Neural progenitor cell (in vitro differentiated cells): ENCODE results near the gene DCAF5. TPM values are rescaled to one million over a fixed set of nuclear protein-coding genes. Genes with fewer than 3 reads are reported as not detected.

ENCODE experiments used
- DNase-seq: peaks from one replicate; pipeline ENCODE4 v3.0.0-alpha.2; 2016; ENCODE audit warnings: low spot score
- H2AFZ ChIP-seq: fragments of 200-600 bp; sonication (generic); replicated peaks from 2 replicates; pipeline ENCODE4 v1.6.1; 2016; ENCODE audit warnings: antibody characterized with exemption
- H3F3A ChIP-seq: fragments of 200-600 bp; sonication (generic); 2 replicates; pipeline ENCODE4 v1.6.1; 2016; ENCODE audit warnings: antibody characterized with exemption, low read depth
- H3K27ac ChIP-seq: fragments of 200-600 bp; sonication (generic); 2 replicates; pipeline ENCODE4 v1.5.1; 2016; ENCODE audit warnings: mild to moderate bottlenecking
- H3K27me3 ChIP-seq: fragments of 200-600 bp; sonication (generic); 2 replicates; pipeline ENCODE4 v1.6.1; 2016; ENCODE audit warnings: mild to moderate bottlenecking, moderate library complexity
- H3K36me3 ChIP-seq: fragments of 200-600 bp; sonication (generic); 2 replicates; pipeline ENCODE4 v1.5.1; 2016
- H3K4me1 ChIP-seq: fragments of 200-600 bp; sonication (generic); 2 replicates; pipeline ENCODE4 v1.6.1; 2016; ENCODE audit warnings: mixed run types
- H3K4me2 ChIP-seq: fragments of 200-600 bp; sonication (generic); 2 replicates; pipeline ENCODE4 v1.6.1; 2016
- H3K4me3 ChIP-seq: fragments of 200-600 bp; sonication (generic); 2 replicates; pipeline ENCODE4 v1.5.1; 2016
- H3K79me2 ChIP-seq: fragments of 200-600 bp; sonication (generic); 2 replicates; pipeline ENCODE4 v1.6.1; 2016; ENCODE audit warnings: low read depth
- H3K9ac ChIP-seq: fragments of 200-600 bp; sonication (generic); 2 replicates; pipeline ENCODE4 v1.6.1; 2016
- H3K9me3 ChIP-seq: fragments of 200-600 bp; sonication (generic); 2 replicates; pipeline ENCODE4 v1.5.1; 2016; ENCODE audit warnings: low read depth
- H4K20me1 ChIP-seq: fragments of 200-600 bp; sonication (generic); 2 replicates; pipeline ENCODE4 v1.6.1; 2016; ENCODE audit warnings: low read depth
- H3K27ac Mint-ChIP-seq: 3 replicates; pipeline ENCODE4 v1.8.0; 2021; ENCODE audit warnings: mixed read lengths
- H3K27me3 Mint-ChIP-seq: 2 replicates; pipeline ENCODE4 v1.8.0; 2022; ENCODE audit warnings: low read depth, mild to moderate bottlenecking, inconsistent platforms, moderate library complexity, mixed read lengths; ENCODE audit not compliant: insufficient read depth
- H3K36me3 Mint-ChIP-seq: 3 replicates; pipeline ENCODE4 v1.8.0; 2021; ENCODE audit warnings: mixed read lengths
- H3K4me1 Mint-ChIP-seq: 3 replicates; pipeline ENCODE4 v1.8.0; 2021; ENCODE audit warnings: mixed read lengths
- H3K4me3 Mint-ChIP-seq: 3 replicates; pipeline ENCODE4 v1.8.0; 2021; ENCODE audit warnings: mild to moderate bottlenecking, moderate library complexity, mixed read lengths
- H3K9me3 Mint-ChIP-seq: 3 replicates; pipeline ENCODE4 v1.8.0; 2020; ENCODE audit warnings: mixed read lengths
- CTCF ChIP-seq: fragments of 200-600 bp; sonication (generic); IDR thresholded peaks from 2 replicates; pipeline ENCODE4 v1.5.1; 2017; ENCODE audit warnings: antibody characterized with exemption, mild to moderate bottlenecking
- EZH2 ChIP-seq: fragments of 200-600 bp; sonication (generic); IDR thresholded peaks from 2 replicates; pipeline ENCODE4 v1.6.1; 2017; ENCODE audit warnings: antibody characterized with exemption, mild to moderate bottlenecking, moderate library complexity
- EZH2phosphoT487 ChIP-seq: fragments of 200-600 bp; sonication (generic); IDR thresholded peaks from 2 replicates; pipeline ENCODE4 v1.6.1; 2017; ENCODE audit warnings: antibody characterized with exemption
- total RNA-seq: library from RNA; depleted of rRNA; stranded (reverse); fragments of >200 nt; gene quantifications from 2 replicates; pipeline ENCODE4 v1.2.3, GENCODE V29; 2015; ENCODE audit warnings: low replicate concordance

Gene DCAF5
- total RNA-seq, 1 donor from 2014 or later, result 22.4 TPM

GRCh38 chr14:69049675-69050074 lies 103.2 kb downstream of the DCAF5 start:
- Histone ChIP-seq H3F3A (peaks cover 20% of the 10 kb centered on the region), H3K4me1 (peaks cover 29% of the 10 kb centered on the region), H3K27me3 (no peaks in the 10 kb centered on the region), H3K79me2 (no peaks in the 10 kb centered on the region), H4K20me1 (peaks cover 28% of the 10 kb centered on the region), H3K4me2 (no peak overlapping the region), H3K27ac (no peak overlapping the region), H3K9me3 (no peaks in the 10 kb centered on the region), H2AFZ (no peak overlapping the region), H3K36me3 (no peaks in the 10 kb centered on the region), H3K4me3 (no peak overlapping the region), H3K9ac (no peak overlapping the region)
- peaks cover 13% of the 10 kb centered on the region for H3K36me3 Mint-ChIP-seq
- peaks cover 3% of the 10 kb centered on the region for H3K27me3 Mint-ChIP-seq
- H3K27ac Mint-ChIP-seq, result no peak overlapping the region
- H3K9me3 Mint-ChIP-seq, result no peaks in the 10 kb centered on the region
- no peak overlapping the region for H3K4me3 Mint-ChIP-seq
- TF ChIP-seq EZH2 (no peak), EZH2phosphoT487 (no peak), CTCF (no peak)
- no peak for DNase-seq
- peaks cover 35% of the 10 kb centered on the region for H3K4me1 Mint-ChIP-seq

GRCh38 chr14:69048456-69048855 lies 104.5 kb downstream of the DCAF5 start:
- DNase-seq, result no peak
- no peak overlapping the region for H3K27ac ChIP-seq
- H3K27me3 Mint-ChIP-seq, result peaks cover 3% of the 10 kb centered on the region
- no peak overlapping the region for H3K4me2 ChIP-seq
- TF ChIP-seq CTCF (no peak), EZH2 (no peak), EZH2phosphoT487 (no peak)
- H3K4me1 Mint-ChIP-seq, result peaks cover 43% of the 10 kb centered on the region
- H3K4me1 ChIP-seq, result peaks cover 34% of the 10 kb centered on the region
- peaks cover 28% of the 10 kb centered on the region for H4K20me1 ChIP-seq
- peaks cover 20% of the 10 kb centered on the region for H3F3A ChIP-seq
- no peak overlapping the region for H3K27ac Mint-ChIP-seq
- peaks cover 3% of the 10 kb centered on the region for H3K27me3 ChIP-seq
- H2AFZ ChIP-seq, result no peak overlapping the region
- no peak overlapping the region for H3K4me3 ChIP-seq
- no peaks in the 10 kb centered on the region for H3K79me2 ChIP-seq
- H3K9me3 Mint-ChIP-seq, result no peaks in the 10 kb centered on the region
- H3K36me3 ChIP-seq, result no peaks in the 10 kb centered on the region
- H3K9me3 ChIP-seq, result no peaks in the 10 kb centered on the region
- no peak overlapping the region for H3K4me3 Mint-ChIP-seq
- H3K36me3 Mint-ChIP-seq, result peaks cover 4% of the 10 kb centered on the region
- no peak overlapping the region for H3K9ac ChIP-seq

GRCh38 chr14:69047255-69047654 lies 105.7 kb downstream of the DCAF5 start:
- peaks cover 26% of the 10 kb centered on the region for H4K20me1 ChIP-seq
- no peak overlapping the region for H3K27ac Mint-ChIP-seq

GRCh38 chr14:69046476-69046860 lies 106.5 kb downstream of the DCAF5 start:
- Histone ChIP-seq H2AFZ (no peak overlapping the region), H3K27me3 (peaks cover 15% of the 10 kb centered on the region), H3K36me3 (no peaks in the 10 kb centered on the region), H3K9ac (no peak overlapping the region), H3K27ac (no peak overlapping the region), H3K4me1 (peaks cover 43% of the 10 kb centered on the region), H3K4me2 (no peak overlapping the region), H3K79me2 (no peaks in the 10 kb centered on the region), H3F3A (peaks cover 27% of the 10 kb centered on the region), H4K20me1 (peaks cover 20% of the 10 kb centered on the region), H3K4me3 (no peak overlapping the region), H3K9me3 (no peaks in the 10 kb centered on the region)
- Mint-ChIP-seq H3K4me3 (peak overlapping the region; percentile 33), H3K9me3 (no peaks in the 10 kb centered on the region), H3K27me3 (peaks cover 4% of the 10 kb centered on the region), H3K27ac (peak overlapping the region; percentile 27), H3K36me3 (no peaks in the 10 kb centered on the region), H3K4me1 (peaks cover 57% of the 10 kb centered on the region)
- no peak for DNase-seq
- no peak for TF ChIP-seq EZH2phosphoT487
- no peak for TF ChIP-seq EZH2
- no peak for TF ChIP-seq CTCF

More at GRCh38 chr14:69047255-69047654, 105.7 kb downstream of the DCAF5 start:
- Histone ChIP-seq H3K79me2 (no peaks in the 10 kb centered on the region), H3K27ac (no peak overlapping the region), H2AFZ (no peak overlapping the region), H3K9me3 (no peaks in the 10 kb centered on the region), H3K4me1 (peaks cover 44% of the 10 kb centered on the region), H3K36me3 (no peaks in the 10 kb centered on the region), H3F3A (peaks cover 27% of the 10 kb centered on the region), H3K9ac (no peak overlapping the region), H3K27me3 (peaks cover 13% of the 10 kb centered on the region), H3K4me2 (no peak overlapping the region), H3K4me3 (no peak overlapping the region)
- DNase-seq, result no peak
- H3K27me3 Mint-ChIP-seq, result peaks cover 3% of the 10 kb centered on the region
- no peak overlapping the region for H3K4me3 Mint-ChIP-seq
- peaks cover 53% of the 10 kb centered on the region for H3K4me1 Mint-ChIP-seq
- H3K9me3 Mint-ChIP-seq, result no peaks in the 10 kb centered on the region
- H3K36me3 Mint-ChIP-seq, result no peaks in the 10 kb centered on the region
- no peak for TF ChIP-seq EZH2
